GM12872 (cell line): ENCODE measurements around the gene DLST.

ENCODE experiments used
- CTCF ChIP-seq: IDR thresholded peaks from 3 replicates; pipeline ENCODE4 v1.5.1; 2011; ENCODE audit warnings: low read depth, mild to moderate bottlenecking, low read length, moderate library complexity; ENCODE audit not compliant: insufficient read depth

DLST gene

GRCh38 chr14:74855021-74855420 is 26.7 kb upstream of the DLST start:
- no peak for TF ChIP-seq CTCF

- TF ChIP-seq CTCF = no peak
Measured at GRCh38 chr14:74855945-74856344, 25.8 kb upstream of the DLST start.

- TF ChIP-seq CTCF = no peak
Measured at GRCh38 chr14:74856366-74856765, 25.4 kb upstream of the DLST start.

GRCh38 chr14:74858022-74858421 is 23.7 kb upstream of the DLST start:
- no peak for TF ChIP-seq CTCF

GRCh38 chr14:74859757-74860552 is 21.8 kb upstream of the DLST start:
- no peak for TF ChIP-seq CTCF

- TF ChIP-seq CTCF = peak; percentile 84
Measured at GRCh38 chr14:74860899-74861733, 20.6 kb upstream of the DLST start.

- TF ChIP-seq CTCF = no peak
Measured at GRCh38 chr14:74861734-74862090, 20.0 kb upstream of the DLST start.
